GM12874 (cell line): Measurements from ENCODE around the gene GAS6.

Experiments used
- CTCF ChIP-seq: IDR thresholded peaks from 2 replicates; pipeline ENCODE4 v1.5.1; 2011; ENCODE audit warnings: low read depth, mild to moderate bottlenecking, control low read depth, low read length, moderate library complexity; ENCODE audit not compliant: insufficient read depth

The GAS6 gene

GRCh38 chr13:113816254-113816929 is 47.5 kb downstream of the GAS6 start:
- TF ChIP-seq CTCF: no peak

- TF ChIP-seq CTCF: no peak
Observed at GRCh38 chr13:113815151-113816058, 48.5 kb downstream of the GAS6 start.

GRCh38 chr13:113814435-113814821 is 49.4 kb downstream of the GAS6 start:
- TF ChIP-seq CTCF: no peak

DNA sequence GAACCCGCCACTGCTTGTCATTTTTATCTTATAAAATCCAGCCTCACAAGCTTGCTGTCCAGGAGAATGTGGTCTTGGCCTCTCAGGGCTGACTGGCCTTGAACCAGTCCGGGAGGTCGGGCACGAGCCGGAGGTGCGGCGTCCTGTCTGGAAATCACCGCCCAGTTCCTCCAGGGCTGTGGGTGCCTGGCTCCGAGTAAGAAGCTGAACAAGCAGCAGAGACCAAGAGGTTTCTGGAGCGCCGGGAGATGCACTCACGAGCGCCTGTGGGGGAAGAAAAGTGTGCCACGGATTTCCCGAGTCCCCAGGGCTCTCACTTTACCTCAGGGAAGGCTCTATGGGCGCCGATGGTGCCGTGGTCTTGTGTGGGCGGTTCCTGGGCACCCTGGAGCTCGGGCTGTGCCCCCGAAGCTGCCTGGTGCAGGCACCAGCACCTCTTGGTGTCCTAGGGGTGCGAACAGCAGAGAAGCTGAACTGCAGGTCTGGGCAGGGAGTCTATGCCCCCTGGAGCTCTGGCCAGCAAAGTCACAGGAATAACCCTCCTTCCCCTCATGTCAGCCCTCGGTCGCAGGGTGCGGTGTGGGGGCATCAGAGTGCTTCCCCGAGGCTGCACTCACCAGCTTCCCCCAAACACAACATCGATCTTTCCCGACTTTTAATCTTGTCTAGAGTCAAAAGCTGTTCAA is 50.0 kb downstream of the GAS6 start:
- no peak for TF ChIP-seq CTCF

GRCh38 chr13:113813070-113813748 is 50.7 kb downstream of the GAS6 start:
- no peak for TF ChIP-seq CTCF

- no peak for TF ChIP-seq CTCF
Observed at GRCh38 chr13:113812178-113813040, 51.5 kb downstream of the GAS6 start.
